GM12872 (cell line): ENCODE data around the gene RARRES2.
A peak's percentile ranks its signal among the peaks of the same experiment; 100 is the strongest.

Source experiments
- TF ChIP-seq, protein P1 (sequence below): IDR thresholded peaks from 3 replicates; pipeline ENCODE4 v1.5.1; 2011; ENCODE audit warnings: low read depth, mild to moderate bottlenecking, low read length, moderate library complexity; ENCODE audit not compliant: insufficient read depth

Gene RARRES2

GRCh38 chr7:150378853-150379440 lies 37.5 kb upstream of the RARRES2 start, which contains the start of gene ZNF775:
ZNF775 (plus strand) TSS chr7:150379330; CDS start chr7:150388471, 9,141 bp downstream.
- TF ChIP-seq, protein P1, sequence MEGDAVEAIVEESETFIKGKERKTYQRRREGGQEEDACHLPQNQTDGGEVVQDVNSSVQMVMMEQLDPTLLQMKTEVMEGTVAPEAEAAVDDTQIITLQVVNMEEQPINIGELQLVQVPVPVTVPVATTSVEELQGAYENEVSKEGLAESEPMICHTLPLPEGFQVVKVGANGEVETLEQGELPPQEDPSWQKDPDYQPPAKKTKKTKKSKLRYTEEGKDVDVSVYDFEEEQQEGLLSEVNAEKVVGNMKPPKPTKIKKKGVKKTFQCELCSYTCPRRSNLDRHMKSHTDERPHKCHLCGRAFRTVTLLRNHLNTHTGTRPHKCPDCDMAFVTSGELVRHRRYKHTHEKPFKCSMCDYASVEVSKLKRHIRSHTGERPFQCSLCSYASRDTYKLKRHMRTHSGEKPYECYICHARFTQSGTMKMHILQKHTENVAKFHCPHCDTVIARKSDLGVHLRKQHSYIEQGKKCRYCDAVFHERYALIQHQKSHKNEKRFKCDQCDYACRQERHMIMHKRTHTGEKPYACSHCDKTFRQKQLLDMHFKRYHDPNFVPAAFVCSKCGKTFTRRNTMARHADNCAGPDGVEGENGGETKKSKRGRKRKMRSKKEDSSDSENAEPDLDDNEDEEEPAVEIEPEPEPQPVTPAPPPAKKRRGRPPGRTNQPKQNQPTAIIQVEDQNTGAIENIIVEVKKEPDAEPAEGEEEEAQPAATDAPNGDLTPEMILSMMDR, result no peak

GRCh38 chr7:150378115-150378852 lies 36.9 kb upstream of the RARRES2 start:
- TF ChIP-seq, protein P1, result peak; percentile 27; the same call in 1 of the 3 replicates

- TF ChIP-seq, protein P1, result no peak
Observed at GRCh38 chr7:150377635-150378034, 36.2 kb upstream of the RARRES2 start.

DNA sequence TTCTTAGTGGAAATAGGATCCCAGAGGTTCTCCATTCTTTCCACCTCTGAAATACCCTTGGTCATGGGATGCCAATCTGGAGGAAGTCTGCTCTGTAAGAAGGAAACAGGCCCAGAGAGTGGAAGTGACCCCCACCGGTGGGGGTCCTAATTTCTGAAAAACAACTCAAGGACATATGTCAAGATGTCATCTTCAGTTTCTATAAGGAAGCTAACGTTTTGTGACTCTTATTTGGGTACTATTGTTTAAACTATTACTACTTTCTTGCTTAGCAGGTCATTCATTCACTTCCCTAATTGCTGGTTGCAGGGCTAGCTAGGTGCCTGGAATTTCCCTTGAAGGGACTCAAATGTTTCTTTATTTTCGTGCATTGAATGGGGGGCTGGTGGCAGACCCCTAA lies 35.8 kb upstream of the RARRES2 start:
- TF ChIP-seq, protein P1, result no peak

DNA sequence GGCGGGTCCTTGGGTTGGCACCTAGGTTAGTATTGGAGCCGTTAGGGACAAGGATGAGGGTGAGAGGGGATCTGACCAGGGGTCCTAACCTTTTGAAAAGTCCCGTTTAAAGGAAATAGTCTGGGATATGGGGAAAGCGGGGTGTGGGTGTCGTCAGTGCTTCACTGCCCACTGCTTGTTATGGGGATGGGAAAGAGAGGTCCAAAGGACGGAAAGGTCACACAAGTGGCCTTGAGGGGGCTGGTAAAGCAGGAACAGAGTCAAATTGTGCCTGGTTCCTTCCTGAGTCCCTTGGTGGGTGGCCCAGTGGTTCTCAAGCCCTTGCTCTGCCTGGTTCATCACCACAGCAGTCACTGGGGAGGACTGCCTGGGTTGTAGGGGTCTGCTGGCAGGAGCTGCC lies 35.1 kb upstream of the RARRES2 start:
- TF ChIP-seq, protein P1, result no peak

GRCh38 chr7:150375662-150376521 lies 34.5 kb upstream of the RARRES2 start:
- TF ChIP-seq, protein P1, result no peak

DNA sequence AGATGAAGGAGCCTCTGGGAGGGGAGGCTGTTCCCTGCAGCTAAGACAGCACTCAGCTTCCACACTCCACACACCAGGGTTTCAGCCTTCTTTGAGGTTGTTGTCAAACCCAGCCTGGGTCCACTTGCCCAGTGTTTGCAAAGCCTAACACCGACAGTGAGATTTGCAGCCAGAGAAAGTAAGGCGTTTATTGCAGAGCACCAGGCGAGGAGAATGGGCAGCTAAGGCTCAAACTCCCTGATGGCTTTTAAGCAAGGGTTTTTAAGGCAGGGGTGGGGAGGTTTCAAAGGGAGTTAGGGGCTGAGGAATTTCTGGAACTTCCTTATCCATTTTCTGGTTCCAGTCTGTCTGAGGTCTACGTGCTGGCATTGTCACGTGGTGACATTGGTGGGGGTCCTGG lies 33.0 kb upstream of the RARRES2 start:
- TF ChIP-seq, protein P1, result no peak
